Ishikawa (cell line): ENCODE measurements around the gene AP1B1.

Source experiments
- CREB1 ChIP-seq: IDR thresholded peaks from 2 replicates; pipeline ENCODE4 v1.6.1; 2012; ENCODE audit warnings: low read depth
- EGR1 ChIP-seq: IDR thresholded peaks from 2 replicates; pipeline ENCODE4 v1.6.1; 2012
- EP300 ChIP-seq: IDR thresholded peaks from 2 replicates; pipeline ENCODE4 v1.6.1; 2012; ENCODE audit warnings: borderline replicate concordance
- FOXM1 ChIP-seq: IDR thresholded peaks from 2 replicates; pipeline ENCODE4 v1.6.1; 2012; ENCODE audit warnings: low read depth, borderline replicate concordance
- RAD21 ChIP-seq: IDR thresholded peaks from 2 replicates; pipeline ENCODE4 v1.6.1; 2012; ENCODE audit warnings: low read depth
- REST ChIP-seq: IDR thresholded peaks from 2 replicates; pipeline ENCODE4 v1.6.1; 2012; ENCODE audit warnings: low read depth, mild to moderate bottlenecking
- TAF1 ChIP-seq: IDR thresholded peaks from 2 replicates; pipeline ENCODE4 v1.6.1; 2012; ENCODE audit warnings: low read depth, mild to moderate bottlenecking
- TEAD4 ChIP-seq: IDR thresholded peaks from 2 replicates; pipeline ENCODE4 v1.6.1; 2012
- USF1 ChIP-seq: IDR thresholded peaks from 2 replicates; pipeline ENCODE4 v1.6.1; 2012
- YY1 ChIP-seq: IDR thresholded peaks from 2 replicates; pipeline ENCODE4 v1.6.1; 2012; ENCODE audit warnings: low read depth

AP1B1 gene

GRCh38 chr22:29284196-29284595 lies 104.2 kb downstream of the AP1B1 start:
- TF ChIP-seq USF1 (no peak), RAD21 (no peak), TEAD4 (no peak), EP300 (no peak), CREB1 (no peak), EGR1 (no peak), YY1 (no peak), FOXM1 (no peak), REST (no peak)

- TF ChIP-seq TAF1 (no peak), RAD21 (no peak), TEAD4 (no peak)
Observed at GRCh38 chr22:29277927-29278326, 110.4 kb downstream of the AP1B1 start.
